PC-3 (cell line): ENCODE measurements around the gene PIGC. TPM values are rescaled to one million over a fixed set of nuclear protein-coding genes. Genes with fewer than 3 reads are reported as not detected.
A peak's percentile ranks its signal among the peaks of the same experiment; 100 is the strongest.

Experiments used
- ATAC-seq: fragments of 200-7000 bp; cut with Tn5 transposase; 2 replicates; pipeline ENCODE4 v1.9.1; 2020; ENCODE audit warnings: mild to moderate bottlenecking, moderate library complexity
- BruUV-seq: library from RNA; stranded (reverse); fragments of 400-500 nt; replicated peaks from 2 replicates; lab custom pipeline; 2021; lab: Mats Ljungman, UMichigan
- CTCF ChIA-PET: fragments of 300-600 bp; sonication (Branson Sonifier 250); formaldehyde crosslinking; loops from one replicate; lab custom pipeline; 2022; ENCODE audit warnings: antibody characterized with exemption; lab: Charles Lee
- POLR2A ChIA-PET: fragments of 300-600 bp; sonication (Branson Sonifier 250); formaldehyde crosslinking; loops from one replicate; lab custom pipeline; 2022; ENCODE audit warnings: antibody characterized with exemption; ENCODE audit not compliant: unreplicated experiment; lab: Charles Lee
- DNase-seq: peaks from one replicate; pipeline ENCODE4 v3.0.0-alpha.2; 2015
- H2AFZ ChIP-seq: fragments of 300-600 bp; sonication (generic); 2 replicates; pipeline ENCODE4 v1.6.0; 2016; ENCODE audit warnings: antibody characterized with exemption, low read length
- H3F3A ChIP-seq: fragments of 300-600 bp; sonication (generic); one replicate; pipeline ENCODE4 v1.6.0; 2017; ENCODE audit warnings: antibody characterized with exemption, low read length, control low read depth, mild to moderate bottlenecking; ENCODE audit not compliant: unreplicated experiment
- H3K27ac ChIP-seq: fragments of 300-600 bp; sonication (generic); 2 replicates; pipeline ENCODE4 v1.5.1; 2016; ENCODE audit warnings: mild to moderate bottlenecking, low read length
- H3K27me3 ChIP-seq: fragments of 300-600 bp; sonication (generic); 2 replicates; pipeline ENCODE4 v1.6.1; 2016; ENCODE audit warnings: low read length, mixed read lengths
- H3K36me3 ChIP-seq: fragments of 300-600 bp; sonication (generic); 2 replicates; pipeline ENCODE4 v1.6.1; 2016; ENCODE audit warnings: low read depth, mixed run types, low read length, mixed read lengths
- H3K4me1 ChIP-seq: fragments of 300-600 bp; sonication (generic); 2 replicates; pipeline ENCODE4 v1.5.1; 2016; ENCODE audit warnings: low read length; ENCODE audit not compliant: insufficient read depth
- H3K4me2 ChIP-seq: fragments of 300-600 bp; sonication (generic); 2 replicates; pipeline ENCODE4 v1.6.0; 2016; ENCODE audit warnings: low read length
- H3K4me3 ChIP-seq: fragments of 300-600 bp; sonication (generic); 2 replicates; pipeline ENCODE4 v1.5.1; 2016; ENCODE audit warnings: mild to moderate bottlenecking, low read length, mixed read lengths
- H3K79me2 ChIP-seq: fragments of 300-600 bp; sonication (generic); 2 replicates; pipeline ENCODE4 v1.6.1; 2017; ENCODE audit warnings: low read length, mixed read lengths
- H3K9ac ChIP-seq: fragments of 300-600 bp; sonication (generic); 2 replicates; pipeline ENCODE4 v1.6.0; 2016; ENCODE audit warnings: mild to moderate bottlenecking, low read length
- H3K9me2 ChIP-seq: fragments of 300-600 bp; sonication (generic); replicated peaks from 2 replicates; pipeline ENCODE4 v1.6.1; 2016; ENCODE audit warnings: mixed run types, low read length, mixed read lengths
- H3K9me3 ChIP-seq: fragments of 300-600 bp; sonication (generic); 2 replicates; pipeline ENCODE4 v1.6.1; 2016; ENCODE audit warnings: low read length, mixed read lengths
- H4K20me1 ChIP-seq: fragments of 300-600 bp; sonication (generic); 2 replicates; pipeline ENCODE4 v1.6.1; 2016; ENCODE audit warnings: low read length, mixed read lengths
- CTCF ChIP-seq: fragments of 300-600 bp; sonication (generic); conservative IDR thresholded peaks from 2 replicates; pipeline ENCODE4 v1.5.1; 2017; ENCODE audit warnings: antibody characterized with exemption, low read depth, mild to moderate bottlenecking, low read length
- EZH2 ChIP-seq: fragments of 300-600 bp; sonication (generic); IDR thresholded peaks from one replicate; pipeline ENCODE4 v1.6.1; 2017; ENCODE audit warnings: antibody characterized with exemption, mild to moderate bottlenecking, low read length; ENCODE audit not compliant: unreplicated experiment
- EZH2phosphoT487 ChIP-seq: fragments of 300-600 bp; sonication (generic); IDR thresholded peaks from 2 replicates; pipeline ENCODE4 v1.6.1; 2018; ENCODE audit warnings: mild to moderate bottlenecking, antibody characterized with exemption, low read length, borderline replicate concordance
- intact Hi-C: fragments of 100-400 bp; cut with micrococcal nuclease; formaldehyde crosslinking; loops from 2 replicates; pipeline ENCODE4 v1.9.0; 2023
- total RNA-seq: library from RNA; depleted of rRNA; stranded (reverse); fragments of >200 nt; gene quantifications from 2 replicates; pipeline ENCODE4 v1.2.3, GENCODE V29; 2014

PIGC gene
- total RNA-seq, 1 experiment from 2014 or later = 70.5 TPM

- no peak overlapping the region for H3K9ac ChIP-seq
- H3K9me3 ChIP-seq = no peaks in the 10 kb centered on the region
- H3F3A ChIP-seq = no peaks in the 10 kb centered on the region
- ChIA-PET CTCF (no interaction called here), POLR2A (no interaction called here)
- TF ChIP-seq EZH2phosphoT487 = no peak
- no peak for TF ChIP-seq CTCF
- TF ChIP-seq EZH2 = no peak
- H3K9me2 ChIP-seq = no peaks in the 10 kb centered on the region
- intact Hi-C loops = loop anchor here (10.0 kb wide), 1 partner anchor 864 kb away; no protein-coding TSS in a partner anchor
- no peak overlapping the region for H2AFZ ChIP-seq
- no peak overlapping the region for H3K4me3 ChIP-seq
- ATAC-seq (no peak), DNase-seq (no peak)
- peaks cover 7% of the 10 kb centered on the region; the same call in 1 of the 2 replicates for H3K4me1 ChIP-seq
- no peaks in the 10 kb centered on the region for H3K79me2 ChIP-seq
- no peaks in the 10 kb centered on the region for H3K27me3 ChIP-seq
- no peak overlapping the region for H3K27ac ChIP-seq
- no TSS peak for BruUV-seq
- no peaks in the 10 kb centered on the region for H3K36me3 ChIP-seq
- no peaks in the 10 kb centered on the region for H4K20me1 ChIP-seq
- no peak overlapping the region for H3K4me2 ChIP-seq
These were observed 34.9 kb downstream of the PIGC start for GRCh38 chr1:172408958-172409357.

GRCh38 chr1:172406968-172407367 lies 36.9 kb downstream of the PIGC start:
- Histone ChIP-seq H3K4me2 (no peak overlapping the region), H3K4me1 (peaks cover 7% of the 10 kb centered on the region; the same call in 1 of the 2 replicates), H3K36me3 (no peaks in the 10 kb centered on the region), H3K4me3 (no peak overlapping the region), H2AFZ (no peak overlapping the region), H3K27ac (no peak overlapping the region), H3K79me2 (no peaks in the 10 kb centered on the region), H3K9me2 (no peaks in the 10 kb centered on the region), H3F3A (no peaks in the 10 kb centered on the region), H3K9me3 (no peaks in the 10 kb centered on the region), H3K27me3 (no peaks in the 10 kb centered on the region), H4K20me1 (no peaks in the 10 kb centered on the region), H3K9ac (no peak overlapping the region)
- ATAC-seq (0 out of 2 replicates have a peak, but pooled peaks have one; percentile 16), DNase-seq (no peak)
- ChIA-PET POLR2A (no interaction called here), CTCF (interaction anchor here (0.6 kb wide), 1 partner anchor 21 kb away, joined by 3 read pairs; no protein-coding TSS in a partner anchor)
- BruUV-seq = no TSS peak
- intact Hi-C loops = loop anchor here (10.0 kb wide), 1 partner anchor 862 kb away; no protein-coding TSS in a partner anchor
- TF ChIP-seq CTCF (no peak), EZH2phosphoT487 (no peak), EZH2 (no peak)

GRCh38 chr1:172405912-172406311 lies 38.0 kb downstream of the PIGC start:
- Histone ChIP-seq H3K4me3 (no peak overlapping the region), H3K9me3 (no peaks in the 10 kb centered on the region), H3K79me2 (no peaks in the 10 kb centered on the region), H2AFZ (no peak overlapping the region), H4K20me1 (no peaks in the 10 kb centered on the region), H3K36me3 (no peaks in the 10 kb centered on the region), H3K9ac (no peak overlapping the region), H3K27ac (no peak overlapping the region), H3K4me1 (peaks cover 12% of the 10 kb centered on the region; the same call in 1 of the 2 replicates), H3F3A (no peaks in the 10 kb centered on the region), H3K9me2 (no peaks in the 10 kb centered on the region), H3K4me2 (no peak overlapping the region), H3K27me3 (no peaks in the 10 kb centered on the region)
- DNase-seq (no peak), ATAC-seq (peak; percentile 28; the same call in 1 of the 2 replicates)
- BruUV-seq = no TSS peak
- no peak for TF ChIP-seq EZH2phosphoT487
- TF ChIP-seq CTCF = no peak
- no peak for TF ChIP-seq EZH2
- ChIA-PET CTCF (interaction anchor here (0.5 to 1.5 kb wide), 3 partner anchors 258 to 937 kb away, joined by 3 to 5 read pairs (median 5); no protein-coding TSS in a partner anchor), POLR2A (interaction anchor here (0.6 kb wide), 1 partner anchor 10 kb away, joined by 3 read pairs; no protein-coding TSS in a partner anchor)
- intact Hi-C loops = loop anchor here (10.0 kb wide), 1 partner anchor 861 kb away; no protein-coding TSS in a partner anchor
